Prostate gland (tissue), 2 donors: ENCODE measurements around the gene DNAH9.

Experiments used
- CTCF ChIP-seq, 4 experiments: fragments of 200-600 bp in 2 of 4; fragments of 450-650 bp in 2 of 4; sonication (generic) in 2 of 4; IDR thresholded peaks; 1 replicate in 3 of 4; 2 replicates in 1 of 4; pipeline ENCODE4 v1.5.1; 2016 to 2019; ENCODE audit warnings: antibody characterized with exemption in 4 of 4, mild to moderate bottlenecking in 2 of 4, moderate library complexity in 2 of 4
- POLR2A ChIP-seq: fragments of 450-650 bp; IDR thresholded peaks from one replicate; pipeline ENCODE4 v1.6.1; 2016; ENCODE audit warnings: antibody characterized with exemption, mild to moderate bottlenecking
- POLR2AphosphoS5 ChIP-seq: sonication (generic); formaldehyde crosslinking; IDR thresholded peaks from one replicate; pipeline ENCODE4 v1.6.1; 2017; ENCODE audit warnings: antibody characterized with exemption

GRCh38 chr17:11601661-11602060, 3.4 kb downstream of the DNAH9 start:
- no peak for TF ChIP-seq CTCF (IDR thresholded peaks at IDR 0.05)
- no peak for TF ChIP-seq POLR2AphosphoS5
- TF ChIP-seq POLR2A: no peak
